GM12874 (cell line): Measurements from ENCODE around the gene AKR7A2.

Source experiments
- TF ChIP-seq, protein P1 (sequence below): IDR thresholded peaks from 2 replicates; pipeline ENCODE4 v1.5.1; 2011; ENCODE audit warnings: low read depth, mild to moderate bottlenecking, control low read depth, low read length, moderate library complexity; ENCODE audit not compliant: insufficient read depth

Gene AKR7A2

DNA sequence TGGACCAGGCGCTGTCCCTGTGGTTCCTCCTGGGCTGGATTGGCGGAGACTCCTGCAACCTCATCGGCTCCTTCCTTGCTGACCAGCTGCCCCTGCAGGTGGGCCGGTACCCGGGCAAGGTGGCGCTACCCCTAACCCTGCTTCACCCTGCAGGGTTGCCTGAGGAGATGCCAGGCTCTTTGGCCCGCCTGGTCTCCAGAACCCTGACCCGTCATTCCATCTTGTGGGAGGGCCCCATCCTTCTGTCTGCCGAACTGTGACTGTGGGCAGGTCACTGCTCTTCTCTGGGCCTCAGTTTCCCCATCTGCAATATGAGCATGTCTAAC lies 12.7 kb upstream of the AKR7A2 start:
- TF ChIP-seq, protein P1, sequence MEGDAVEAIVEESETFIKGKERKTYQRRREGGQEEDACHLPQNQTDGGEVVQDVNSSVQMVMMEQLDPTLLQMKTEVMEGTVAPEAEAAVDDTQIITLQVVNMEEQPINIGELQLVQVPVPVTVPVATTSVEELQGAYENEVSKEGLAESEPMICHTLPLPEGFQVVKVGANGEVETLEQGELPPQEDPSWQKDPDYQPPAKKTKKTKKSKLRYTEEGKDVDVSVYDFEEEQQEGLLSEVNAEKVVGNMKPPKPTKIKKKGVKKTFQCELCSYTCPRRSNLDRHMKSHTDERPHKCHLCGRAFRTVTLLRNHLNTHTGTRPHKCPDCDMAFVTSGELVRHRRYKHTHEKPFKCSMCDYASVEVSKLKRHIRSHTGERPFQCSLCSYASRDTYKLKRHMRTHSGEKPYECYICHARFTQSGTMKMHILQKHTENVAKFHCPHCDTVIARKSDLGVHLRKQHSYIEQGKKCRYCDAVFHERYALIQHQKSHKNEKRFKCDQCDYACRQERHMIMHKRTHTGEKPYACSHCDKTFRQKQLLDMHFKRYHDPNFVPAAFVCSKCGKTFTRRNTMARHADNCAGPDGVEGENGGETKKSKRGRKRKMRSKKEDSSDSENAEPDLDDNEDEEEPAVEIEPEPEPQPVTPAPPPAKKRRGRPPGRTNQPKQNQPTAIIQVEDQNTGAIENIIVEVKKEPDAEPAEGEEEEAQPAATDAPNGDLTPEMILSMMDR: no peak

DNA sequence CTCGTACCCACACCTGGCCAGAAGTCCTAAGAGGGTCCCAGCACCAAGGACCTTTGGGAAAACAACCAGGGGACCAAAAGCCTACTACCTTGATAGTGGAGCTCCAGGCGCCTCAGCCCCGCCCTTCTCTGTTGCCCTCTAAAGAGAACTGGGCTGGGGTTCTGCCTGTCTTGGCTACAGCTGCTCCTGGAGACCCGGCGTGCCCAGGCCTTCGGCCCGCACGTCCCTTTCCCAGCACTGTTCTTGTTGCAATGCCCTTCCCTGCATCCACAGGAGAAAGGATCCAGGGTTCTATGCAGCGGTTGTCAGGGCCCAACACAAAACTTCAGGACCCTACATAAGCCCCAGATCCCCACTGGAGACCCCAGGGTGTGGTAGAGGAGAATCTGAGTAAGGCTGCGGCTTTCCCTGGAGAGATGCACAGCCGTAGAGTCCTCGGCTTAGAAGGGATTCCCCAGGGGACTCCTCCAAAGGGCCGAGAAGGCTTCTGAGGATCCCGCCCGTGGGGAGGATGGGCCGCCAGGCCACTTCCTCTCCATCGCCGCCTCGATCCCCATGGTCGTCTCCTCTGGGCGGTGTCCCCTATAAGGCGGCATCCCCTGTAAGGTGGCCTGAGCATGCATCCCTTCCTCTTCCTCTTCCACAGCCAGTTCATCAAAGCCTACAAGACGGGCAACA lies 12.2 kb upstream of the AKR7A2 start:
- TF ChIP-seq, protein P1: no peak

DNA sequence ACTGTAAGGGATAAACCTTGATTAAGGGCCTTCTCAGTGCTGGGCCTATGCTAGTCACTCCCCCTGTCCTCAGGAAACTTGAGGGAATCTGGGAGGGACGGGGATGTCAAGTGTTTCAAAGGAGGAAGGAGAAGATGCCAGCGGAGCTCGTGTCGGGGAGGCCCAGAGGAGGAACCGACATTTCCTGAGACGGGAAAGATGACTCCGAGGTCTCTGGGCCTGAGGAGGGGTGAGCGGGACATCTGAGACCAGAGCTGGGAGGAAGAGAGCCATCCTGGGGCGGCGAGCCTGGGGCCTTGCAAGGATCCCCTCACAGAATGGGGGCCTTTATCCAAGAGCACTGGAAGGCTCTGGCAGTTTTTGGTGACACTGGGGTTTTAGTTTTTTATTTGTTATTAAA lies 10.5 kb upstream of the AKR7A2 start:
- TF ChIP-seq, protein P1: no peak

DNA sequence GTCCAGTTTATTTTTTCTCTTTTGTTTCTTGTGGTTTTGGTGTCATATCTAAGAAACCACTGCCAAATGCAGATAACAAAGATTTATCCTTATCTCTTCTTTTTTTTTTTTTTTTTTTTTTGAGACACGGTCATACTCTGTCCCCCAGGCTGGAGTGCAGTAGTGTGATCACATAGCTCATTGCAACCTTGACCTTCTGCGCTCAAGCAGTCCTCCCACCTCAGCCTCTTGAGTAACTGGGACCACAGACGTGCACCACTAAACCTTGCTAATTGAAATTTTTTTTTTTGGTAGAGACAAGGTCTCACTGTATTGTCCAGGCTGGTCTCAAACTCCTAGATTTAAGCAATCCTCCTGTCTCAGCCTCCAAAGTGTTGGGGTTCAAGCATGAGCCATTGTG lies 9.1 kb upstream of the AKR7A2 start:
- TF ChIP-seq, protein P1: no peak

DNA sequence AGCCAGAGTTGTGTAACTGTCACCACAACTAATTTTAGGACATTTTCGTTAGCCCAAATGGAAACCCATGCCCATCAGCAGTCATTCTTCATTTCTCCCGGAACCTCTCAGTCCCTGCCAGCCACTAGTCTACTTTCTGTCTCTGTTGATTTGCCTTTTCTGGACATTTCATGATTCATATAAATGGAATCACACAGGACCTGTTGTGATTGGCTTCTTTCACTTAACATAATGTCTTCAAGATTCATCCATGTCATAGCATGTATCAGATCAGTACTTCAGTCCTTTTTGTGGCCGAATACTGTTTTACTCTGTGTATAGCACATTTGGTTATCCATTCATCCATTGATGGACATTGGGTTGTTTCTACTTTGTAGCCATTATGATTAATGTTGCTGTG lies 7.3 kb upstream of the AKR7A2 start:
- TF ChIP-seq, protein P1: no peak

DNA sequence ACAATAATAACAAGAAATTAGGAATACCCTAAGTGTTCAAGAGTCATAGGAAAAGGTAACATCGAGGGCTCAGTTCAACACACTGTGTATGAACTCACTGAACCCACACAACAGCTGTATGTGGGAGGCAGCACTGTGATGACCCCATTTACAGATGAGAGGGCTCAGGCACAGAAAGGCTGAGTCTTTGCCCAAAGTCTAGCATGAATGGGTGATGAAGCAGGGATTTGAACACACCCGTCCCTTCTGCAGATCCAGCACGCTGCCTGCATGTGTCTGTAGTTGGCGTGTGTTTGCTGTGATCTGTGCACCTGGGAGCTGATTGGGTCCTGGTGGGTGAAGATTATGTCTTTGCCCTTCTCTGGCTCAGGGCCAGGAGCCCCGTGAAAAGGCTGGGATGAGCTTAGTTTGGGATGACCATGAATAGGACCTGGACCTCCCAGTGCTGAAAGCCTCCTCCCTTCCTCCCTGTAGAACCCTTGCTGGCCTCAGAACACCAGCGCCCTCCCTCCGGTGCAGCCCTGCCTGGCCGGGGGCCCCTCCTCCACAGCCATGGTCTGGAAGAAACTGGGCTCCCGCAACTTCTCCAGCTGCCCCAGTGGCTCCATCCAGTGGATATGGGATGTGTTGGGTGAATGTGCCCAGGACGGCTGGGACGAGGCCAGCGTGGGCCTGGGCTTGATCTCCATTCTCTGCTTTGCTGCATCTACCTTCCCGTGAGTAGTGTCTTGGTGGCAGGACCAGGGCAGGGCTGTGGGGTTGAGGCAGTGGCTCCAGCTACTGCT lies 5.4 kb upstream of the AKR7A2 start:
- TF ChIP-seq, protein P1: no peak

DNA sequence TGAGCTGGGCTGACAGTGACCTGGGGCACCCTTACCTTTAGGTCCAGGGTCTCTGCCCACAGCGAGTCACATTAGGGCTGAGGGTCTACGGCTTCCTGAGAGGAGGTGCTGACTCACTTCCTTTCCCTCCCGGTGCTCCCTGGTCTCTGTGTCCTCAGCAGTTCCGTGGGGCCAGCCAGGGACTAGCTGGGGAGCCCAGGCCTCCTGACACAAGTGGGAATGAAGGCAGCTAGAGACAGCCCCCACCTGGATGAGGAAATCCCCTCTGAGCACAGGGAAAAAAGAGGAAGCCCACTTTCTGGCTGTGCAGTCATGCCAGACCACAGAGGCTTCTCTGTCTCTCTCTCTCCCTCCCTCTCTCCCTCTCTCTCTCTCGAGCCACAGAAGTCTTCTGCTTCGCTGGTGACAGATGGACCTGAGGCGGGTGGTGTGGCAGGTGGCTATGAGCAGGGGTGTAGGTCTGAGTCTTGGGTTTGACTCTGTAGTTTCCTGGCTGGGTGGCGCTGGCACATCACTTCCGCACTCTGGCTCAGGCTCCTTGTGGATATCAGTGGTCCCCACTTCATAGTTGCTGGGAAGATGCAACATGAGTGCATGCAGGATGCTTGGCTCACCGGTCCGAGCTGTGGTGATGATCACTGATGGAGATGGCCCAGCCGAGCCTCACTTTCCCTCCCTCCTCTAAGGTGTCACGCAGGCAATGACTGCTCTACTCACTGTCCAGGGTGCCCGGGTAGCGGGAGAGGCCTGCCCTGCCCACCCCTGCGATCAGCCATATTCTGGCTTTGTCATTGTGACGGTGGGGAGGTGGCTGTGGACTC lies 3.6 kb upstream of the AKR7A2 start:
- TF ChIP-seq, protein P1: no peak
